Osteoblast (primary cell): ENCODE results near the gene RTF1. TPM values are rescaled to one million over a fixed set of nuclear protein-coding genes. Genes with fewer than 3 reads are reported as not detected.

ENCODE experiments used
- DNase-seq: peaks from one replicate; pipeline ENCODE4 v3.0.0; 2011; ENCODE audit warnings: low spot score, mixed read lengths; ENCODE audit not compliant: insufficient read length; ENCODE audit errors: missing footprints
- H2AFZ ChIP-seq: 2 replicates; pipeline ENCODE4 v1.6.0; 2011; ENCODE audit warnings: mild to moderate bottlenecking, low read length
- H3K27ac ChIP-seq: 2 replicates; pipeline ENCODE4 v1.5.1; 2011; ENCODE audit warnings: mild to moderate bottlenecking, low read depth, low read length, moderate library complexity
- H3K27me3 ChIP-seq: 2 replicates; pipeline ENCODE4 v1.6.0; 2012; ENCODE audit warnings: mild to moderate bottlenecking, control low read depth, inconsistent platforms, low read length, moderate library complexity; ENCODE audit not compliant: insufficient read depth
- H3K36me3 ChIP-seq: 2 replicates; pipeline ENCODE4 v1.5.1; 2011; ENCODE audit warnings: mild to moderate bottlenecking, low read length, control low read depth, moderate library complexity; ENCODE audit not compliant: insufficient read depth
- H3K4me1 ChIP-seq: 2 replicates; pipeline ENCODE4 v1.5.1; 2011; ENCODE audit warnings: mild to moderate bottlenecking, low read length, control low read depth, moderate library complexity; ENCODE audit not compliant: insufficient read depth
- H3K4me2 ChIP-seq: 2 replicates; pipeline ENCODE4 v1.6.0; 2011; ENCODE audit warnings: mild to moderate bottlenecking, low read length; ENCODE audit not compliant: insufficient read depth
- H3K4me3 ChIP-seq: fragments of 200-600 bp; sonication (generic); 3 replicates; pipeline ENCODE4 v1.5.1; 2012; ENCODE audit warnings: mild to moderate bottlenecking, low read length, inconsistent platforms; ENCODE audit not compliant: insufficient read depth
- H3K79me2 ChIP-seq: 2 replicates; pipeline ENCODE4 v1.6.0; 2012; ENCODE audit warnings: mild to moderate bottlenecking, low read length, control low read depth, inconsistent platforms; ENCODE audit not compliant: insufficient read depth
- H3K9me3 ChIP-seq: 2 replicates; pipeline ENCODE4 v1.5.1; 2011; ENCODE audit warnings: low read depth, low read length, control low read depth
- H4K20me1 ChIP-seq: 2 replicates; pipeline ENCODE4 v1.6.0; 2012; ENCODE audit warnings: mild to moderate bottlenecking, low read length, control low read depth; ENCODE audit not compliant: insufficient read depth
- total RNA-seq: library from RNA; depleted of rRNA; stranded (reverse); fragments of >200 nt; gene quantifications from 2 replicates; pipeline ENCODE4 v1.2.3, GENCODE V29; 2012
- TF ChIP-seq, protein P1 (sequence below): IDR thresholded peaks from 2 replicates; pipeline ENCODE4 v1.5.1; 2011; ENCODE audit warnings: mild to moderate bottlenecking, low read depth, low read length, moderate library complexity; ENCODE audit errors: extremely low read depth

The RTF1 gene
- total RNA-seq, 1 donor: 26.1 TPM

DNA sequence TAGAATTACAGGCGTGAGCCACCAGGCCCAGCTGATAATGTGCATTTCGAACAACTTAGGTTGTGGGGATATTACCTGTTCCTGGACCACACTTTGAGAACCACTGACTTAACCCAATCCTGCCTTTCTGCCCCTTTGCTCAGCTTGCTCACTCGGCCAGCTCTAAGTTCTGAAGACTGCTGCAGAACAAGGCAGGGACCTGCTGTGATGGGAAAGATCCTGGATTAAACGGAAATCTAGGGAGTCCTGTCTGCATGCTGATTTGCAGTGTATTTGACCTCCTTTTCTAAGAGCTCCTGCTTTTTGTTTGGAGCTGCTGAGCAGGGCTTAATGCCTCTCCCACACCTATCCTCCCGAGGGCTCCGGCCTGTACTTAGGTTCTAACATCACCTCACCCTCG lies 93.8 kb downstream of the RTF1 start:
- Histone ChIP-seq H3K9me3 (no peaks in the 10 kb centered on the region), H3K4me2 (no peak overlapping the region), H3K4me1 (peaks cover 8% of the 10 kb centered on the region), H3K79me2 (no peaks in the 10 kb centered on the region), H3K36me3 (no peaks in the 10 kb centered on the region), H3K27me3 (peaks cover 41% of the 10 kb centered on the region), H2AFZ (no peak overlapping the region), H3K27ac (no peak overlapping the region), H3K4me3 (no peak overlapping the region), H4K20me1 (no peaks in the 10 kb centered on the region)
- peak; percentile 66 for DNase-seq
- TF ChIP-seq, protein P1, sequence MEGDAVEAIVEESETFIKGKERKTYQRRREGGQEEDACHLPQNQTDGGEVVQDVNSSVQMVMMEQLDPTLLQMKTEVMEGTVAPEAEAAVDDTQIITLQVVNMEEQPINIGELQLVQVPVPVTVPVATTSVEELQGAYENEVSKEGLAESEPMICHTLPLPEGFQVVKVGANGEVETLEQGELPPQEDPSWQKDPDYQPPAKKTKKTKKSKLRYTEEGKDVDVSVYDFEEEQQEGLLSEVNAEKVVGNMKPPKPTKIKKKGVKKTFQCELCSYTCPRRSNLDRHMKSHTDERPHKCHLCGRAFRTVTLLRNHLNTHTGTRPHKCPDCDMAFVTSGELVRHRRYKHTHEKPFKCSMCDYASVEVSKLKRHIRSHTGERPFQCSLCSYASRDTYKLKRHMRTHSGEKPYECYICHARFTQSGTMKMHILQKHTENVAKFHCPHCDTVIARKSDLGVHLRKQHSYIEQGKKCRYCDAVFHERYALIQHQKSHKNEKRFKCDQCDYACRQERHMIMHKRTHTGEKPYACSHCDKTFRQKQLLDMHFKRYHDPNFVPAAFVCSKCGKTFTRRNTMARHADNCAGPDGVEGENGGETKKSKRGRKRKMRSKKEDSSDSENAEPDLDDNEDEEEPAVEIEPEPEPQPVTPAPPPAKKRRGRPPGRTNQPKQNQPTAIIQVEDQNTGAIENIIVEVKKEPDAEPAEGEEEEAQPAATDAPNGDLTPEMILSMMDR: no peak

DNA sequence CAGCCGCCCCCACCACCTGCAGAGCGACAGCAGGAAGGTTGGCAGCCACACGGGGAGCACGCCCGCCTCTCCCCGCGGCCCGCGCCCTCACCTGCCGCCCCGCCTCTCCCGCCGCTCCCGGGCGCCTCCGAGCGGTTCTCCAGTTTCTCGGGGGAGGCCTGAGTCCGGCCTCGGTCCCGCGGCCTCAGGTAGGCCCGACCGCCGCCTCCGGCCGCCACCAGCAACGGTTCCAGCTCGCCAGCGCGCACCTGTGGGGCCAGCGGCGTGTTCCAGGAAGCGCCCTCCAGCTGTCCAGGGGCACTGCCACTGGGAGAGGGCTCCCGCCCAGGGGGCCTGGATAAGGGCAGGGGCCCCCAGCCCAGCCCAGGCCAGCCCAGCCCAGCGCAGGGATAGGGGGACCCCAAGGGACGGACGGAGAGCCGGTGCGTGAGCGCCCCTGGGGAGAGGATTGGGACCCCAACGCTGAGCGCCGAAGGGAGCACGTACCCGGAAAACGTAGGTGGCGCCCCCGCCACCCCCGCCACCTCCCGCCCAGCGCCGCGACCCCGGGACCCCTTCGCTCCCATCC lies 94.5 kb downstream of the RTF1 start:
- TF ChIP-seq, protein P1: no peak

DNA sequence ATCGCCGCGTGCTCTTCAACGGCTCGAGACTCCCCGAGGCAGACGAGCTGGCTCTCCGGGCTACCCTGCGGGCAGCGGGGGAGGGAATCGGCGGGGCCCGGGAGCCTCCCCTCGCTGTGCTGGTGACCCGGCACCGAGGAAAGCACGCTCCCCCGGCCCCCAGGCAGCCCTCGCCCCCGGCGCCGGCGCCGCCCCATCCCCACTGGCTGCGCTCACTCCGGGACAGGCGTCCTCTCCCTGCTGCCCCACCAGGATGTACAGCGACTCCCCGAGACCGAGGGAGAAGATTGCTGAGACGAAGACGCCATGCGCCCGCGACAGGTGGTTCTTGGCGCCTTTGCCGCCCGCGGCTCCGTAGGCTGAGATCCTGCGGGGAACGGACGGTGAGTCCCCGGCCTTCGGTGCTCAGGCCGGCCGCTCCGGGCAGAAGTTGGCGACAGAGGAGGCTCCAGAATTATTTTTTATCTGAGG lies 95.0 kb downstream of the RTF1 start:
- TF ChIP-seq, protein P1: no peak
- H3K27ac ChIP-seq: no peak overlapping the region
- H3K4me1 ChIP-seq: peaks cover 8% of the 10 kb centered on the region
- no peak overlapping the region for H2AFZ ChIP-seq
- no peak overlapping the region for H3K4me3 ChIP-seq
- H3K27me3 ChIP-seq: peaks cover 41% of the 10 kb centered on the region
- no peak overlapping the region for H3K4me2 ChIP-seq
- no peaks in the 10 kb centered on the region for H3K36me3 ChIP-seq
- no peaks in the 10 kb centered on the region for H3K9me3 ChIP-seq
- H3K79me2 ChIP-seq: no peaks in the 10 kb centered on the region
- no peaks in the 10 kb centered on the region for H4K20me1 ChIP-seq
- DNase-seq: peak; percentile 90

More for the DNA sequence above, 94.5 kb downstream of the RTF1 start:
- no peak overlapping the region for H3K4me3 ChIP-seq
- H3K27ac ChIP-seq: no peak overlapping the region
- H3K79me2 ChIP-seq: no peaks in the 10 kb centered on the region
- H3K36me3 ChIP-seq: no peaks in the 10 kb centered on the region
- no peaks in the 10 kb centered on the region for H4K20me1 ChIP-seq
- peaks cover 41% of the 10 kb centered on the region for H3K27me3 ChIP-seq
- H3K4me2 ChIP-seq: no peak overlapping the region
- no peak overlapping the region for H2AFZ ChIP-seq
- no peaks in the 10 kb centered on the region for H3K9me3 ChIP-seq
- H3K4me1 ChIP-seq: peaks cover 8% of the 10 kb centered on the region
- DNase-seq: peak; percentile 85

DNA sequence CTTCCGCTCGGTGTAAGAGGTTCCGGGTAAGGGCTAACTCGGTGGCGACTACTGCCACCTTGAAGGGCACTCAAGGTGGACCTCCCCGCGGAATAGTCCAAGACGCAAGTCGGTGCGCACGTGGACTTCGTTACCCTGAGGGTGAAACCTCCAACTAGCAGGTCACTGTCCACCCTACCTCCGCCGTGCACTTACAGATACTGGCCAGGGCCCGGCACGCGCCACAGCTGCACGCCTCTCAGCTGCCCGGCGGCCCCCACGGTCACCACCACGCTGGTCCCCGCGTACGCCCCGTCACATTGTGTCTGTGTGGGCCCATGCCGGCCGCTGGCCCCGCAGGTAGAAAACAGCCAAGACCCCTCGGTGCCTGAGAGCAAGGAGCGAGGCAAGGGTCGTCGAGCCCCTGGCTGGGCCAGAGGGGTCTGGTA lies 95.6 kb downstream of the RTF1 start:
- H3K27me3 ChIP-seq: peaks cover 41% of the 10 kb centered on the region
- H4K20me1 ChIP-seq: no peaks in the 10 kb centered on the region
- no peak overlapping the region for H3K27ac ChIP-seq
- H3K4me2 ChIP-seq: peak overlapping the region; percentile 60
- peaks cover 8% of the 10 kb centered on the region for H3K4me1 ChIP-seq
- no peaks in the 10 kb centered on the region for H3K9me3 ChIP-seq
- H3K4me3 ChIP-seq: no peak overlapping the region
- no peaks in the 10 kb centered on the region for H3K79me2 ChIP-seq
- no peak overlapping the region for H2AFZ ChIP-seq
- TF ChIP-seq, protein P1: no peak
- H3K36me3 ChIP-seq: no peaks in the 10 kb centered on the region
- DNase-seq: peak; percentile 73
